Measurements from ENCODE around the gene BUB1.

Gene BUB1

GRCh38 chr2:110667071-110667470, 10.8 kb downstream of the BUB1 start:
- no peak overlapping the region for H2BK5ac ChIP-seq (ENCODE audit: low read length)
- no peak overlapping the region for H3K4ac ChIP-seq (ENCODE audit: low read length)
- H3K4me1 ChIP-seq (ENCODE audit: control insufficient read depth in 2 of 2, insufficient read depth in 1 of 2, low read depth in 1 of 2, low read length in 2 of 2): no peaks in the 10 kb centered on the region
- H2BK120ac ChIP-seq (ENCODE audit: low read depth, low read length): no peak overlapping the region
- no peak overlapping the region for H3K27ac ChIP-seq (replicated peaks; ENCODE audit: low read length)
- no peak overlapping the region for H4K8ac ChIP-seq (ENCODE audit: low read depth, low read length)
- WGBS, 2 donors (ENCODE audit: extremely low coverage in 2 of 2, insufficient read length in 2 of 2, insufficient replicate concordance in 1 of 2): no CpG with 5 or more reads among the region's 3 CpGs
- no peaks in the 10 kb centered on the region for H3K9me3 ChIP-seq (replicated peaks in 1 of 2; ENCODE audit: control insufficient read depth in 2 of 2, insufficient read depth in 1 of 2, low read depth in 1 of 2, low read length in 2 of 2)
- no peak overlapping the region for H3K23ac ChIP-seq (ENCODE audit: low read depth, low read length, poor library complexity)
- no peak overlapping the region for H3K4me2 ChIP-seq (ENCODE audit: insufficient read depth, low read length, poor library complexity, severe bottlenecking)
- H2BK12ac ChIP-seq (ENCODE audit: low read length): no peak overlapping the region
- H3K27me3 ChIP-seq (ENCODE audit: control insufficient read depth in 3 of 3, insufficient read depth in 3 of 3, low read depth in 1 of 3, low read length in 3 of 3): no peaks in the 10 kb centered on the region
- no peak overlapping the region for H2BK15ac ChIP-seq (ENCODE audit: low read length)
- no peak overlapping the region for H4K91ac ChIP-seq (ENCODE audit: low read depth, low read length, poor library complexity)
- H3K79me1 ChIP-seq (ENCODE audit: low read depth, low read length): peaks cover 2% of the 10 kb centered on the region
- H3K14ac ChIP-seq (ENCODE audit: low read length): no peak overlapping the region
- H3K36me3 ChIP-seq (replicated peaks in 1 of 2; ENCODE audit: control insufficient read depth in 2 of 2, insufficient read depth in 2 of 2, low read length in 2 of 2): peaks cover 31 to 98% of the 10 kb centered on the region in 2 donors
- H2AK5ac ChIP-seq (ENCODE audit: low read depth, low read length): no peak overlapping the region
- H3K4me3 ChIP-seq (ENCODE audit: low read length in 2 of 2): no peak overlapping the region
- DNase-seq (ENCODE audit: low spot score): no peak
- H3K9ac ChIP-seq (ENCODE audit: low read depth, low read length, poor library complexity): no peak overlapping the region
- H3K18ac ChIP-seq (ENCODE audit: low read length): no peak overlapping the region
- no peak overlapping the region for H2AFZ ChIP-seq (ENCODE audit: low read length)

DNA sequence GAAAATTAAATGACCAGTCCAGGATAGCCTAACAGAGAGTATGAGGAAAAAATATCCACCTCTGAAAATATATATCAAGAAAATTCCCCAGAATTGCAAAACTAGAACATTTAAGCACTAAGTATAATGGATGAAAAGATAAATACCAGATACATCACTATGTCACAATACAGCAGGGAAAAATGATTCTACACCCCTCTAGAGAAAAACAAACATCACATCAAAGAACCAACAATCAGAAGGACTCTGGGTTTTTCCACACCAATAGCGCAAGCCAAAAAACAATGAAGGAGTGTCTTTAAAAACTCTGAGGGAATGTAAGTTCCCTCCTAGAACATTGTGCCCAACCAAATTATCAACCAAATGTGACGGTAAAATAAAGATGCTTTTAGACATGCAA, 13.7 kb downstream of the BUB1 start:
- Histone ChIP-seq H4K8ac (ENCODE audit: low read depth, low read length) (no peak overlapping the region), H3K4ac (ENCODE audit: low read length) (no peak overlapping the region), H3K27me3 (ENCODE audit: control insufficient read depth in 3 of 3, insufficient read depth in 3 of 3, low read depth in 1 of 3, low read length in 3 of 3) (no peaks in the 10 kb centered on the region), H2BK15ac (ENCODE audit: low read length) (no peak overlapping the region), H2BK5ac (ENCODE audit: low read length) (no peak overlapping the region), H3K36me3 (replicated peaks in 1 of 2; ENCODE audit: control insufficient read depth in 2 of 2, insufficient read depth in 2 of 2, low read length in 2 of 2) (peaks cover 33 to 96% of the 10 kb centered on the region in 2 donors), H3K27ac (replicated peaks; ENCODE audit: low read length) (no peak overlapping the region), H3K14ac (ENCODE audit: low read length) (no peak overlapping the region), H4K91ac (ENCODE audit: low read depth, low read length, poor library complexity) (no peak overlapping the region), H3K4me1 (ENCODE audit: control insufficient read depth in 2 of 2, insufficient read depth in 1 of 2, low read depth in 1 of 2, low read length in 2 of 2) (no peaks in the 10 kb centered on the region), H3K18ac (ENCODE audit: low read length) (no peak overlapping the region), H2AK5ac (ENCODE audit: low read depth, low read length) (no peak overlapping the region), H3K23ac (ENCODE audit: low read depth, low read length, poor library complexity) (no peak overlapping the region), H2BK12ac (ENCODE audit: low read length) (no peak overlapping the region), H3K9me3 (replicated peaks in 1 of 2; ENCODE audit: control insufficient read depth in 2 of 2, insufficient read depth in 1 of 2, low read depth in 1 of 2, low read length in 2 of 2) (no peaks in the 10 kb centered on the region), H3K9ac (ENCODE audit: low read depth, low read length, poor library complexity) (no peak overlapping the region), H2BK120ac (ENCODE audit: low read depth, low read length) (no peak overlapping the region), H3K4me3 (ENCODE audit: low read length in 2 of 2) (no peak overlapping the region), H3K4me2 (ENCODE audit: insufficient read depth, low read length, poor library complexity, severe bottlenecking) (no peak overlapping the region), H2AFZ (ENCODE audit: low read length) (no peak overlapping the region), H3K79me1 (ENCODE audit: low read depth, low read length) (peaks cover 2% of the 10 kb centered on the region)
- no CpG with 5 or more reads among the region's 2 CpGs for WGBS, 2 donors (ENCODE audit: extremely low coverage in 2 of 2, insufficient read length in 2 of 2, insufficient replicate concordance in 1 of 2)
- no peak for DNase-seq (ENCODE audit: low spot score)

- Histone ChIP-seq H2AK5ac (ENCODE audit: low read depth, low read length) (no peak overlapping the region), H3K9me3 (replicated peaks in 1 of 2; ENCODE audit: control insufficient read depth in 2 of 2, insufficient read depth in 1 of 2, low read depth in 1 of 2, low read length in 2 of 2) (no peaks in the 10 kb centered on the region), H3K27ac (replicated peaks; ENCODE audit: low read length) (no peak overlapping the region), H4K91ac (ENCODE audit: low read depth, low read length, poor library complexity) (no peak overlapping the region), H4K8ac (ENCODE audit: low read depth, low read length) (no peak overlapping the region), H3K4ac (ENCODE audit: low read length) (no peak overlapping the region), H3K36me3 (replicated peaks in 1 of 2; ENCODE audit: control insufficient read depth in 2 of 2, insufficient read depth in 2 of 2, low read length in 2 of 2) (peaks cover 33 to 96% of the 10 kb centered on the region in 2 donors), H3K14ac (ENCODE audit: low read length) (no peak overlapping the region), H3K4me3 (ENCODE audit: low read length in 2 of 2) (no peak overlapping the region), H2BK12ac (ENCODE audit: low read length) (no peak overlapping the region), H3K4me1 (ENCODE audit: control insufficient read depth in 2 of 2, insufficient read depth in 1 of 2, low read depth in 1 of 2, low read length in 2 of 2) (no peaks in the 10 kb centered on the region), H3K79me1 (ENCODE audit: low read depth, low read length) (peaks cover 2% of the 10 kb centered on the region), H3K4me2 (ENCODE audit: insufficient read depth, low read length, poor library complexity, severe bottlenecking) (no peak overlapping the region), H3K9ac (ENCODE audit: low read depth, low read length, poor library complexity) (no peak overlapping the region), H3K23ac (ENCODE audit: low read depth, low read length, poor library complexity) (no peak overlapping the region), H2BK120ac (ENCODE audit: low read depth, low read length) (no peak overlapping the region), H2AFZ (ENCODE audit: low read length) (no peak overlapping the region), H3K18ac (ENCODE audit: low read length) (no peak overlapping the region), H3K27me3 (ENCODE audit: control insufficient read depth in 3 of 3, insufficient read depth in 3 of 3, low read depth in 1 of 3, low read length in 3 of 3) (no peaks in the 10 kb centered on the region), H2BK5ac (ENCODE audit: low read length) (no peak overlapping the region), H2BK15ac (ENCODE audit: low read length) (no peak overlapping the region)
- 100% methylated on average over 1 of the region's 2 CpGs; no CpG with 5 or more reads in 1 of the 2 donors for WGBS, 2 donors (ENCODE audit: extremely low coverage in 2 of 2, insufficient read length in 2 of 2, insufficient replicate concordance in 1 of 2)
- no peak for DNase-seq (ENCODE audit: low spot score)
Observed at GRCh38 chr2:110662560-110662959, 15.3 kb downstream of the BUB1 start.

DNA sequence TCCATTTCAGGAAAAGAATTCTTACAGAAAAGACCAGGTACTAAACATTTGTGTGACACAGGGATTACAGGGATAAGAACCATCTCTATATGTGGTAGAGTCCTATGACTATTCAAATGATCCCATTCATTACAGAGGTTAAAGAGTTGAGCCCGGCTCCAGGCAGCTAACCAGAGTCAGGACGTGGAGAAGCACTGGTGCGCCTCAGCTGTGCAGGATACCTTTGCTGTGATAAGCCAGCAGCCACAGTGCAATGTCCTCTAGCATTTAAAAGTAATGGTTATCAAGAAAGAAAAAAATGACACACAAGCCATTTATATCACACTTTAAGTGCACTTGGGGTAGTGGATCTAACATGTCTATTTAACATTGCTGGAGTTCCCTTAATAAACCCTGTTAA, 17.3 kb downstream of the BUB1 start:
- Histone ChIP-seq H2BK12ac (ENCODE audit: low read length) (no peak overlapping the region), H2BK120ac (ENCODE audit: low read depth, low read length) (no peak overlapping the region), H3K14ac (ENCODE audit: low read length) (no peak overlapping the region), H3K23ac (ENCODE audit: low read depth, low read length, poor library complexity) (no peak overlapping the region), H2BK15ac (ENCODE audit: low read length) (no peak overlapping the region), H2AFZ (ENCODE audit: low read length) (no peak overlapping the region), H3K18ac (ENCODE audit: low read length) (no peak overlapping the region), H3K4me1 (ENCODE audit: control insufficient read depth in 2 of 2, insufficient read depth in 1 of 2, low read depth in 1 of 2, low read length in 2 of 2) (no peaks in the 10 kb centered on the region), H3K36me3 (replicated peaks in 1 of 2; ENCODE audit: control insufficient read depth in 2 of 2, insufficient read depth in 2 of 2, low read length in 2 of 2) (peaks cover 34 to 96% of the 10 kb centered on the region in 2 donors), H4K8ac (ENCODE audit: low read depth, low read length) (no peak overlapping the region), H3K27ac (replicated peaks; ENCODE audit: low read length) (no peak overlapping the region), H3K4me2 (ENCODE audit: insufficient read depth, low read length, poor library complexity, severe bottlenecking) (no peak overlapping the region), H3K9ac (ENCODE audit: low read depth, low read length, poor library complexity) (no peak overlapping the region), H3K79me1 (ENCODE audit: low read depth, low read length) (peaks cover 2% of the 10 kb centered on the region), H3K9me3 (replicated peaks in 1 of 2; ENCODE audit: control insufficient read depth in 2 of 2, insufficient read depth in 1 of 2, low read depth in 1 of 2, low read length in 2 of 2) (no peaks in the 10 kb centered on the region), H3K4ac (ENCODE audit: low read length) (no peak overlapping the region), H4K91ac (ENCODE audit: low read depth, low read length, poor library complexity) (no peak overlapping the region), H2BK5ac (ENCODE audit: low read length) (no peak overlapping the region), H3K27me3 (ENCODE audit: control insufficient read depth in 3 of 3, insufficient read depth in 3 of 3, low read depth in 1 of 3, low read length in 3 of 3) (no peaks in the 10 kb centered on the region), H3K4me3 (ENCODE audit: low read length in 2 of 2) (no peak overlapping the region), H2AK5ac (ENCODE audit: low read depth, low read length) (no peak overlapping the region)
- no CpG with 5 or more reads among the region's 3 CpGs for WGBS, 2 donors (ENCODE audit: extremely low coverage in 2 of 2, insufficient read length in 2 of 2, insufficient replicate concordance in 1 of 2)
- DNase-seq (ENCODE audit: low spot score): no peak

All from neuronal stem cell (in vitro differentiated cells).